Suprapubic skin (tissue), 4 donors: ENCODE results near the gene PRPSAP1. TPM values are rescaled to one million over a fixed set of nuclear protein-coding genes. Genes with fewer than 3 reads are reported as not detected.

Source experiments
- DNase-seq, 2 donors: peaks; one replicate each; pipeline ENCODE4 v3.0.0-alpha.2; 2019; ENCODE audit warnings: low spot score in 2 of 2
- H3K27ac ChIP-seq: fragments of 200-600 bp; sonication (generic); one replicate; pipeline ENCODE4 v1.5.1; 2019
- H3K27me3 ChIP-seq: fragments of 200-600 bp; sonication (generic); one replicate; pipeline ENCODE4 v1.5.1; 2019
- H3K36me3 ChIP-seq: fragments of 200-600 bp; sonication (generic); one replicate; pipeline ENCODE4 v1.5.1; 2019
- H3K4me1 ChIP-seq: fragments of 200-600 bp; sonication (generic); one replicate; pipeline ENCODE4 v1.5.1; 2019
- H3K4me3 ChIP-seq: fragments of 200-600 bp; sonication (generic); one replicate; pipeline ENCODE4 v1.5.1; 2019; ENCODE audit warnings: mild to moderate bottlenecking
- H3K9me3 ChIP-seq: fragments of 200-600 bp; sonication (generic); one replicate; pipeline ENCODE4 v1.5.1; 2019
- CTCF ChIP-seq, 2 donors: fragments of 200-600 bp in 1 of 2; fragments of 450-650 bp in 1 of 2; sonication (generic) in 1 of 2; IDR thresholded peaks; one replicate each; pipeline ENCODE4 v1.5.1; 2016 to 2019; ENCODE audit warnings: antibody characterized with exemption in 2 of 2, mild to moderate bottlenecking in 1 of 2, moderate library complexity in 1 of 2
- EP300 ChIP-seq: sonication (generic); formaldehyde crosslinking; IDR thresholded peaks from one replicate; pipeline ENCODE4 v1.6.1; 2017; ENCODE audit warnings: antibody characterized with exemption
- POLR2A ChIP-seq, 2 donors: fragments of 450-650 bp; IDR thresholded peaks; one replicate each; pipeline ENCODE4 v1.6.1; 2017; ENCODE audit warnings: antibody characterized with exemption in 2 of 2, mild to moderate bottlenecking in 2 of 2, moderate library complexity in 2 of 2
- POLR2AphosphoS5 ChIP-seq, 3 donors: sonication (generic); formaldehyde crosslinking; IDR thresholded peaks; one replicate each; pipeline ENCODE4 v1.6.1; 2017; ENCODE audit warnings: antibody characterized with exemption in 3 of 3
- WGBS: methylation state at CpG from one replicate; pipeline ENCODE4 v1.1.5; 2018; 5-methylcytosine and 5-hydroxymethylcytosine counted together
- total RNA-seq, 4 donors: library from RNA; depleted of rRNA; stranded (reverse); fragments of >200 nt; gene quantifications; one replicate each; pipeline ENCODE4 v1.1.0, GENCODE V29; 2016

Gene PRPSAP1
- total RNA-seq, 4 donors from 2014 or later, result 47.3 to 83.9 (median 63.8) TPM

DNA sequence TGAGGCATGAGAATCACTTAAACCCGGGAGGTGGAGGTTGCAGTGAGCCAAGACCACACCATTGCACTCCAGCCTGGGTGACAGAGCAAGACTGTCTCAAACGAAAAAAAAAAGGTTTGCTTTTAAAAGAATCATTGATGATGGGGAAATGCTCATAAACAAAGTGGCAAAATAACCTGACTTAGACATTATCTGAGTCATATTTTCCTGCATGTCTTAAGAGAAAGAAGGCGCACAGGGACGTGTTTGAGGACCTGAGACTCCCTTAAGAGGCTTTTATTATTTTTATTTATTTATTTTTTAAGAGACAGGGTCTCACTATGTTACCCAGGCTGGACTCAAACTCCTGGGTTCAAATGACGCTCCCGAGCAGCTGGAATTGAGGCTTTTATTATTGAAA, 5.7 kb upstream of the PRPSAP1 start:
- Histone ChIP-seq H3K4me1 (peaks cover 42% of the 10 kb centered on the region), H3K4me3 (no peak overlapping the region), H3K9me3 (no peaks in the 10 kb centered on the region), H3K36me3 (no peaks in the 10 kb centered on the region), H3K27ac (no peak overlapping the region), H3K27me3 (no peaks in the 10 kb centered on the region)
- TF ChIP-seq CTCF (IDR thresholded peaks at IDR 0.05), result no peak
- no peak for TF ChIP-seq POLR2A (IDR thresholded peaks at IDR 0.05)
- TF ChIP-seq EP300, result no peak
- no peak for TF ChIP-seq POLR2AphosphoS5 (IDR thresholded peaks at IDR 0.05)
- no peak for DNase-seq
- WGBS, result 83% methylated on average over 6 of the region's 6 CpGs

DNA sequence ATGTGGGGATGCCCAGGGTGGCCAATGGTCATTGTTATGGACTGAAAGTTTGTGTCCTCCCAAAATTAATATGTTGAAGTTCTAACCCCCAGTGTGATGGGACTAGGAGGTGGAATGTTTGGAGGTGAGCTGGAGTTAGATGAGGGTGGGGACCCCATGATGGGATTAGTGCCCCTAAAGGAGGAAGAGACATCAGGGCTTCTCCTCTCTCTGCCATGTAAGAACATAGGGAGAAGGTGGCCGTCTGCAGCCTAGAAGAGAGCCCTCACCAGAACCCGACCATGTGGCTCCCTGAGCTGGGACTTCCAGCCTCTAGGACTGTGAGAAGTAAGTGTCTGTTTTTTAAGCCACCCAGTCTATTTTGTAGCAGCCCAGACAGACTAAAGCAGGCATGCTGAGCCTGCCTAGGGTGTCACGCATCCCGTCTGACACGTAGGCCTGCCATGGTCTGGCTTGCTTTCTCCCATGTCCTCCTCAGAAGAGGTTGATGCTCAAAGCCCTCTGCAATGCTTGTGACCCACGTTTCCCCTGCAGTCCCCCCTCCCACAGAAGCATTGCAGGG, 4.0 kb upstream of the PRPSAP1 start:
- no peak for DNase-seq
- no peaks in the 10 kb centered on the region for H3K36me3 ChIP-seq
- H3K4me3 ChIP-seq, result no peak overlapping the region
- H3K4me1 ChIP-seq, result peaks cover 41% of the 10 kb centered on the region
- H3K27ac ChIP-seq, result no peak overlapping the region
- no peaks in the 10 kb centered on the region for H3K27me3 ChIP-seq
- H3K9me3 ChIP-seq, result no peaks in the 10 kb centered on the region
- TF ChIP-seq EP300, result no peak
- TF ChIP-seq POLR2AphosphoS5 (IDR thresholded peaks at IDR 0.05), result no peak
- no peak for TF ChIP-seq POLR2A (IDR thresholded peaks at IDR 0.05)
- TF ChIP-seq CTCF (IDR thresholded peaks at IDR 0.05), result no peak
- 68% methylated on average over 3 of the region's 6 CpGs for WGBS

- H3K27ac ChIP-seq, result no peak overlapping the region
- H3K9me3 ChIP-seq, result no peaks in the 10 kb centered on the region
- 63% methylated on average over 12 of the region's 12 CpGs for WGBS
- no peaks in the 10 kb centered on the region for H3K27me3 ChIP-seq
- H3K36me3 ChIP-seq, result no peaks in the 10 kb centered on the region
- H3K4me3 ChIP-seq, result no peak overlapping the region
- DNase-seq, result no peak
- TF ChIP-seq CTCF (IDR thresholded peaks at IDR 0.05) (no peak), POLR2AphosphoS5 (IDR thresholded peaks at IDR 0.05) (no peak), POLR2A (IDR thresholded peaks at IDR 0.05) (no peak), EP300 (no peak)
- peaks cover 38% of the 10 kb centered on the region for H3K4me1 ChIP-seq
These were observed 3.2 kb upstream of the PRPSAP1 start for GRCh38 chr17:76356803-76357456.

DNA sequence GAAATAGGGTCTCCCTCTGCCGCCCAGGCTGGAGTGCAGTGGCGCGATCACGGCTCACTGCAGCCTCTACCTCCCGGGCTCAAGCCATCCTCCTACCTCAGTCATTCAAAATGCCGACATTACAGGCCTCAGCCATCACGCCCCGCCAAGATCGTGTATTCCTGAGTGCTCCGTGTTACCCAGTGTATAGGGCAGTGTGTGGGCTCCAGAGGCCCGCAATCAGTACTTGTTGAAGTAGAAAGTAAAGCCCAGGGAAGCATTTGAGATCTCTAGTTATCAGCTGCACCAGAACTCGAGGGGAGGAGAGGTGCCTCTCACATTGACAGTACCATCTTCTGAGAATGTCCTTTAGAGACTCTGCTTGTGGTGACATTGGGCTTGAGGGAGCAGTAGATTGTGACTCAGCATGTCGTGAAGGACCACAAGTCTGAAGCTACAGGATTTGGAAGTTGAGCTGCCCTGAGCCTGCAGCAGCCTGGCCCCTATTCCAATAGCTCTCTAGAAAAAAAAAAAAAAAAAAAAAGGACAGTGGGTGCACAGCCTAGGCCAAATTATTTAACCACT, 1.1 kb upstream of the PRPSAP1 start:
- Histone ChIP-seq H3K9me3 (no peaks in the 10 kb centered on the region), H3K4me3 (peak overlapping the region; percentile 87), H3K36me3 (no peaks in the 10 kb centered on the region), H3K27me3 (no peaks in the 10 kb centered on the region), H3K27ac (no peak overlapping the region), H3K4me1 (peaks cover 20% of the 10 kb centered on the region)
- 68% methylated on average over 13 of the region's 13 CpGs for WGBS
- no peak for TF ChIP-seq CTCF (IDR thresholded peaks at IDR 0.05)
- TF ChIP-seq POLR2A (IDR thresholded peaks at IDR 0.05), result no peak
- no peak for TF ChIP-seq EP300
- no peak for TF ChIP-seq POLR2AphosphoS5 (IDR thresholded peaks at IDR 0.05)
- no peak for DNase-seq

- TF ChIP-seq POLR2A (IDR thresholded peaks at IDR 0.05) (no peak), CTCF (IDR thresholded peaks at IDR 0.05) (no peak), POLR2AphosphoS5 (IDR thresholded peaks at IDR 0.05) (no peak), EP300 (no peak)
These were observed 607 bp upstream of the PRPSAP1 start for GRCh38 chr17:76354317-76354729.

More at GRCh38 chr17:76354317-76354729, 607 bp upstream of the PRPSAP1 start:
- Histone ChIP-seq H3K27ac (peak overlapping the region; percentile 85), H3K36me3 (no peaks in the 10 kb centered on the region), H3K9me3 (no peaks in the 10 kb centered on the region), H3K4me3 (peak overlapping the region; percentile 87), H3K27me3 (no peaks in the 10 kb centered on the region), H3K4me1 (peaks cover 20% of the 10 kb centered on the region)
- WGBS, result 2% methylated on average over 18 of the region's 18 CpGs
- no peak for DNase-seq
